GM23338 (cell line): ENCODE measurements around the gene ISG15.

Experiments
- CREB1 ChIP-seq: fragments of 250-450 bp; sonication (Bioruptor Pico); IDR thresholded peaks from 2 replicates; pipeline ENCODE4 v1.5.0; 2020; ENCODE audit warnings: low read depth, mild to moderate bottlenecking, moderate library complexity
- CTCF ChIP-seq, 2 experiments: fragments of 200-600 bp in 1 of 2; sonication (generic) in 1 of 2; conservative IDR thresholded peaks; 2 replicates each; pipeline versions ENCODE4 v1.5.1 to v1.6.1; 2016 to 2017; ENCODE audit warnings: antibody characterized with exemption in 2 of 2, low read depth in 2 of 2, mild to moderate bottlenecking in 2 of 2, moderate library complexity in 1 of 2
- ETS1 ChIP-seq: IDR thresholded peaks from 2 replicates; pipeline ENCODE4 v1.6.1; 2016; ENCODE audit warnings: antibody characterized with exemption
- EZH2 ChIP-seq: fragments of 200-600 bp; sonication (generic); IDR thresholded peaks from one replicate; pipeline ENCODE4 v1.8.0; 2017; ENCODE audit warnings: antibody characterized with exemption, mild to moderate bottlenecking, low read depth; ENCODE audit not compliant: unreplicated experiment
- EZH2phosphoT487 ChIP-seq: fragments of 200-600 bp; sonication (generic); IDR thresholded peaks from one replicate; pipeline ENCODE4 v1.8.1; 2018; ENCODE audit warnings: antibody characterized with exemption; ENCODE audit not compliant: unreplicated experiment
- JUNB ChIP-seq: IDR thresholded peaks from one replicate; pipeline ENCODE4 v1.6.1; 2016; ENCODE audit warnings: antibody characterized with exemption; ENCODE audit not compliant: unreplicated experiment
- POLR2AphosphoS5 ChIP-seq: IDR thresholded peaks from 2 replicates; pipeline ENCODE4 v1.6.1; 2016; ENCODE audit warnings: antibody characterized with exemption, low read depth
- REST ChIP-seq: IDR thresholded peaks from one replicate; pipeline ENCODE4 v1.6.1; 2018; ENCODE audit warnings: antibody characterized with exemption; ENCODE audit not compliant: unreplicated experiment

GRCh38 chr1:974687-975328, 38.5 kb upstream of the ISG15 start:
- TF ChIP-seq CTCF (conservative IDR thresholded peaks at IDR 0.05; ENCODE audit: low read depth in 2 of 2) (no peak), EZH2 (no peak), POLR2AphosphoS5 (no peak), EZH2phosphoT487 (no peak), REST (no peak), JUNB (no peak), CREB1 (CRISPR knock-in tag) (no peak), ETS1 (no peak)
